K562 (cell line): ENCODE data around the gene NLRC3. TPM values are rescaled to one million over a fixed set of nuclear protein-coding genes. Genes with fewer than 3 reads are reported as not detected.

Source experiments
- ATAC-seq: fragments of 200-7000 bp; cut with Tn5 transposase; 3 replicates; pipeline ENCODE4 v1.9.1; 2020; ENCODE audit warnings: moderate library complexity
- BruUV-seq: library from RNA; stranded (reverse); fragments of 400-500 nt; replicated peaks from 2 replicates; lab custom pipeline; 2021; lab: Mats Ljungman, UMichigan
- CTCF ChIA-PET: fragments of 300-600 bp; formaldehyde crosslinking; extraction: SDS; loops from one replicate; lab custom pipeline; 2021; ENCODE audit warnings: low intra/inter-chr PET ratio; lab: Yijun Ruan, JAX
- POLR2A ChIA-PET: fragments of 300-600, 350-650 bp; sonication (Branson Sonifier 250); formaldehyde crosslinking; extraction: SDS; loops from one replicate; lab custom pipeline; 2021; ENCODE audit warnings: antibody characterized with exemption, inconsistent platforms; lab: Yijun Ruan, JAX
- DNase-seq, 4 experiments: peaks; one replicate each; pipeline versions ENCODE4 v3.0.0 to v3.0.0-alpha.2; 2011 to 2018; ENCODE audit warnings: low spot score in 3 of 4, mixed read lengths in 3 of 4; ENCODE audit errors: extremely low read depth in 1 of 4
- FAIRE-seq: peaks from 2 replicates; lab custom pipeline; 2011; peaks lifted over from hg19 to GRCh38; lab: Jason Lieb, UNC
- H2AFZ ChIP-seq: 2 replicates; pipeline ENCODE4 v1.6.0; 2011; ENCODE audit warnings: low read depth, low read length, control low read depth, inconsistent platforms
- H3K27ac ChIP-seq: fragments of 200-600 bp; 3 replicates; pipeline ENCODE4 v1.8.0; 2011; ENCODE audit warnings: low read depth, mild to moderate bottlenecking, control low read depth, inconsistent platforms, low read length, moderate library complexity, mixed read lengths; ENCODE audit errors: extremely low read depth
- H3K27me3 ChIP-seq, 2 experiments: fragments of 300-600 bp in 1 of 2; 2 replicates in 1 of 2; 3 replicates in 1 of 2; pipeline versions ENCODE4 v1.6.0 to v1.8.0; 2011; ENCODE audit warnings: inconsistent platforms in 2 of 2, low read length in 2 of 2, mild to moderate bottlenecking in 1 of 2, mixed read lengths in 1 of 2, moderate library complexity in 1 of 2; ENCODE audit not compliant: control insufficient read depth in 2 of 2, insufficient read depth in 2 of 2
- H3K36me3 ChIP-seq: fragments of 300-600 bp; 3 replicates; pipeline ENCODE4 v1.8.0; 2011; ENCODE audit warnings: mild to moderate bottlenecking, low read length, inconsistent platforms; ENCODE audit not compliant: control insufficient read depth, insufficient read depth
- H3K4me1 ChIP-seq, 2 experiments: fragments of 200-600 bp in 1 of 2; replicated peaks in 1 of 2; 2 replicates in 1 of 2; 3 replicates in 1 of 2; pipeline versions ENCODE4 v1.5.1 to v1.8.0; 2011; ENCODE audit warnings: inconsistent platforms in 2 of 2, low read length in 2 of 2, mild to moderate bottlenecking in 1 of 2, mixed read lengths in 1 of 2, moderate library complexity in 1 of 2; ENCODE audit not compliant: control insufficient read depth in 2 of 2, insufficient read depth in 2 of 2
- H3K4me2 ChIP-seq: 2 replicates; pipeline ENCODE4 v1.6.1; 2011; ENCODE audit warnings: low read length, control low read depth, inconsistent platforms, mixed read lengths; ENCODE audit not compliant: insufficient read depth
- H3K4me3 ChIP-seq: fragments of 200-600 bp; sonication (generic), shearing (Covaris generic); 2 replicates; pipeline ENCODE4 v1.5.1; 2016; ENCODE audit warnings: control low read depth, inconsistent platforms
- H3K79me2 ChIP-seq: fragments of 200-600 bp; 3 replicates; pipeline ENCODE4 v1.8.0; 2011; ENCODE audit warnings: low read length, inconsistent platforms; ENCODE audit not compliant: control insufficient read depth, insufficient read depth
- H3K9ac ChIP-seq, 2 experiments: 2 replicates each; pipeline versions ENCODE4 v1.6.0 to v1.6.1; 2011; ENCODE audit warnings: low read depth in 2 of 2, low read length in 2 of 2, control low read depth in 1 of 2, inconsistent platforms in 1 of 2, mild to moderate bottlenecking in 1 of 2, mixed read lengths in 1 of 2; ENCODE audit not compliant: insufficient read depth in 1 of 2
- H3K9me1 ChIP-seq: one replicate; pipeline ENCODE4 v1.6.0; 2011; ENCODE audit warnings: inconsistent platforms, mild to moderate bottlenecking, low read length, moderate library complexity; ENCODE audit not compliant: control insufficient read depth, insufficient read depth
- H3K9me3 ChIP-seq: replicated peaks from 2 replicates; pipeline ENCODE4 v1.5.1; 2011; ENCODE audit warnings: low read depth, low read length, inconsistent platforms; ENCODE audit not compliant: control insufficient read depth, insufficient read depth
- H4K20me1 ChIP-seq: replicated peaks from 2 replicates; pipeline ENCODE4 v1.6.1; 2011; ENCODE audit warnings: low read length, inconsistent platforms, mixed read lengths; ENCODE audit not compliant: control insufficient read depth, insufficient read depth
- CHD2 ChIP-seq: IDR thresholded peaks from 2 replicates; pipeline ENCODE4 v1.6.1; 2011; ENCODE audit warnings: low read depth, low read length
- MBD1 ChIP-seq: fragments of 250-450 bp; sonication (Bioruptor Pico); IDR thresholded peaks from 2 replicates; pipeline ENCODE4 v1.8.0; 2022; ENCODE audit warnings: inconsistent platforms
- RAD51 ChIP-seq: fragments of 450-650 bp; IDR thresholded peaks from 2 replicates; pipeline ENCODE4 v1.7.1; 2016; ENCODE audit warnings: low read depth, mild to moderate bottlenecking, borderline replicate concordance
- RCOR1 ChIP-seq, 2 experiments: IDR thresholded peaks; 2 replicates each; pipeline ENCODE4 v1.6.1; 2012; ENCODE audit warnings: low read depth in 2 of 2, low read length in 2 of 2, borderline replicate concordance in 1 of 2, improper control_type of control experiment in 1 of 2
- ZNF324 ChIP-seq: fragments of 250-450 bp; sonication (Bioruptor Pico); IDR thresholded peaks from 2 replicates; pipeline ENCODE4 v1.4.0; 2020; ENCODE audit warnings: mild to moderate bottlenecking
- WGBS: fragments of 100-300 bp; shearing (Covaris generic); methylation state at CpG from one replicate; pipeline ENCODE4 v1.1.6; 2016; ENCODE audit warnings: low coverage, mixed read lengths; ENCODE audit not compliant: insufficient coverage; ENCODE audit errors: missing lambda C conversion rate; 5-methylcytosine and 5-hydroxymethylcytosine counted together
- in situ Hi-C: fragments of 300-500 bp; cut with MboI; formaldehyde crosslinking; loops from 4 replicates; pipeline ENCODE4 v1.15.0; 2018; ENCODE audit warnings: inconsistent platforms, mixed read lengths
- intact Hi-C: fragments of 100-400 bp; cut with micrococcal nuclease; formaldehyde crosslinking; loops from 2 replicates; pipeline ENCODE4 v1.14.2; 2022
- polyA plus RNA-seq, 8 experiments: library from polyadenylated mRNA; depleted of rRNA in 4 of 8; stranded (reverse) in 5 of 8; unstranded in 3 of 8; fragments of >200 nt; fragmentation: Nextera tagmentation in 2 of 8; fragmentation: Illumina TruSeq in 1 of 8; extraction: Ambion mirVana in 2 of 8; extraction: Trizol in 1 of 8; gene quantifications; 2 replicates each; pipeline versions ENCODE4 v1.2.1 to v1.2.3, GENCODE V29; 2011 to 2014; ENCODE audit warnings: inconsistent platforms in 1 of 8, missing spikeins in 1 of 8
- total RNA-seq, 7 experiments: library from RNA; depleted of rRNA in 6 of 7; stranded (reverse); fragments of >200 nt in 6 of 7; fragmentation: Illumina TruSeq in 2 of 7; extraction: Trizol in 2 of 7; gene quantifications; 2 replicates each; pipeline versions ENCODE4 v1.2.1 to v1.2.3, GENCODE V29; 2011 to 2021; ENCODE audit warnings: low replicate concordance in 1 of 7
- TF ChIP-seq, protein P1 (sequence below): fragments of 450-650 bp; formaldehyde crosslinking; IDR thresholded peaks from 2 replicates; pipeline ENCODE4 v1.4.0; 2020; ENCODE audit warnings: mild to moderate bottlenecking, mixed read lengths

Gene NLRC3
- total and polyA plus RNA-seq, 9 of the 15 experiments (the other 6 are each of a cell fraction or from before 2014, with no cell fraction given): 0.03 to 0.13 (median 0.03) TPM; not detected in 4

DNA sequence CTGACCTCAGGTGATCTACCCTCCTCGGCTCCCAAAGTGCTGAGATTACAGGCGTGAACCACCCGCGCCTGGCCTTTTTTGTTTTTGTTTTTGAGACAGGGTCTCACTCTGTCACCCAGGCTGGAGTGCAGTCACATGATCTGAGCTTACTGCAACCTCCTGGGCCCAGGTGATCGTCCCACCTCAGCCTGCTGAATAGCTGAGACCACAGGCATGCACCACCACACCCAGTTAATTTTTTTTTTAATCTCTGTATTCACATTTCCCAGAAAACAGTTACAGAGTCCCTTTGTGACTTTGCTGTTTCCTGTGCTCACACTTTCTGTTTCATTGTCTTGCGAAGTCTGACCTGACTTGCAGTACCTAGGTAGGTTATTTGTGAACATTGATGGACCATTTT is 73.7 kb downstream of the NLRC3 start:
- FAIRE-seq: no peak
- no peak overlapping the region for H3K4me2 ChIP-seq
- 0 out of 2 replicates have a peak, but pooled peaks cover 4% of the 10 kb centered on the region for H3K9me3 ChIP-seq
- ChIA-PET CTCF (no interaction called here), POLR2A (interaction anchor here (1.2 kb wide), 1 partner anchor 215 kb away, joined by 3 read pairs; no protein-coding TSS in a partner anchor)
- DNase-seq: no peak
- H2AFZ ChIP-seq: no peak overlapping the region
- H3K27me3 ChIP-seq: no peaks in the 10 kb centered on the region
- no peak for ATAC-seq
- H3K9me1 ChIP-seq: no peaks in the 10 kb centered on the region
- in situ Hi-C loops (no loop called here), intact Hi-C loops (loop anchor here (5.0 to 10.0 kb wide), 2 partner anchors 241 to 319 kb away; partner anchors contain the start of gene OR1F1)
- TF ChIP-seq CHD2: no peak
- no peak for TF ChIP-seq RCOR1 (IDR thresholded peaks at IDR 0.05; ENCODE audit: borderline replicate concordance in 1 of 2, low read depth in 2 of 2, low read length in 2 of 2)
- TF ChIP-seq, protein P1, sequence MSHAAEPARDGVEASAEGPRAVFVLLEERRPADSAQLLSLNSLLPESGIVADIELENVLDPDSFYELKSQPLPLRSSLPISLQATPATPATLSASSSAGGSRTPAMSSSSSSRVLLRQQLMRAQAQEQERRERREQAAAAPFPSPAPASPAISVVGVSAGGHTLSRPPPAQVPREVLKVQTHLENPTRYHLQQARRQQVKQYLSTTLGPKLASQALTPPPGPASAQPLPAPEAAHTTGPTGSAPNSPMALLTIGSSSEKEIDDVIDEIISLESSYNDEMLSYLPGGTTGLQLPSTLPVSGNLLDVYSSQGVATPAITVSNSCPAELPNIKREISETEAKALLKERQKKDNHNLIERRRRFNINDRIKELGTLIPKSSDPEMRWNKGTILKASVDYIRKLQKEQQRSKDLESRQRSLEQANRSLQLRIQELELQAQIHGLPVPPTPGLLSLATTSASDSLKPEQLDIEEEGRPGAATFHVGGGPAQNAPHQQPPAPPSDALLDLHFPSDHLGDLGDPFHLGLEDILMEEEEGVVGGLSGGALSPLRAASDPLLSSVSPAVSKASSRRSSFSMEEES (CRISPR knock-in tag): peak; percentile 45; the same call in 1 of the 2 replicates
- TF ChIP-seq RAD51: peak; percentile 26; the same call in 1 of the 2 replicates
- TF ChIP-seq ZNF324 (CRISPR knock-in tag): no peak
- no peak for TF ChIP-seq MBD1 (CRISPR knock-in tag)
- no TSS peak for BruUV-seq
- H3K4me3 ChIP-seq: no peak overlapping the region
- H3K79me2 ChIP-seq: no peaks in the 10 kb centered on the region
- H4K20me1 ChIP-seq: no peaks in the 10 kb centered on the region
- no peak overlapping the region for H3K27ac ChIP-seq
- H3K4me1 ChIP-seq: peaks cover 2 to 27% of the 10 kb centered on the region in 2 experiments; a peak in 3 of 5 replicates
- no peak overlapping the region for H3K9ac ChIP-seq
- 30% methylated on average over 6 of the region's 6 CpGs for WGBS
- H3K36me3 ChIP-seq: no peaks in the 10 kb centered on the region
